Suprapubic skin (tissue), 4 donors: Measurements from ENCODE around the gene ZER1. TPM values are rescaled to one million over a fixed set of nuclear protein-coding genes. Genes with fewer than 3 reads are reported as not detected.
A peak's percentile ranks its signal among the peaks of the same experiment; 100 is the strongest.

ENCODE experiments used
- DNase-seq, 2 donors: peaks; one replicate each; pipeline ENCODE4 v3.0.0-alpha.2; 2019; ENCODE audit warnings: low spot score in 2 of 2
- H3K27ac ChIP-seq: fragments of 200-600 bp; sonication (generic); one replicate; pipeline ENCODE4 v1.5.1; 2019
- H3K27me3 ChIP-seq: fragments of 200-600 bp; sonication (generic); one replicate; pipeline ENCODE4 v1.5.1; 2019
- H3K36me3 ChIP-seq: fragments of 200-600 bp; sonication (generic); one replicate; pipeline ENCODE4 v1.5.1; 2019
- H3K4me1 ChIP-seq: fragments of 200-600 bp; sonication (generic); one replicate; pipeline ENCODE4 v1.5.1; 2019
- H3K4me3 ChIP-seq: fragments of 200-600 bp; sonication (generic); one replicate; pipeline ENCODE4 v1.5.1; 2019; ENCODE audit warnings: mild to moderate bottlenecking
- H3K9me3 ChIP-seq: fragments of 200-600 bp; sonication (generic); one replicate; pipeline ENCODE4 v1.5.1; 2019
- EP300 ChIP-seq: sonication (generic); formaldehyde crosslinking; IDR thresholded peaks from one replicate; pipeline ENCODE4 v1.6.1; 2017; ENCODE audit warnings: antibody characterized with exemption
- POLR2A ChIP-seq, 2 donors: fragments of 450-650 bp; IDR thresholded peaks; one replicate each; pipeline ENCODE4 v1.6.1; 2017; ENCODE audit warnings: antibody characterized with exemption in 2 of 2, mild to moderate bottlenecking in 2 of 2, moderate library complexity in 2 of 2
- POLR2AphosphoS5 ChIP-seq, 3 donors: sonication (generic); formaldehyde crosslinking; IDR thresholded peaks; one replicate each; pipeline ENCODE4 v1.6.1; 2017; ENCODE audit warnings: antibody characterized with exemption in 3 of 3
- WGBS: methylation state at CpG from one replicate; pipeline ENCODE4 v1.1.5; 2018; 5-methylcytosine and 5-hydroxymethylcytosine counted together
- total RNA-seq, 4 donors: library from RNA; depleted of rRNA; stranded (reverse); fragments of >200 nt; gene quantifications; one replicate each; pipeline ENCODE4 v1.1.0, GENCODE V29; 2016
- TF ChIP-seq, protein P1 (sequence below), 2 donors: fragments of 200-600 bp in 1 of 2; fragments of 450-650 bp in 1 of 2; sonication (generic) in 1 of 2; IDR thresholded peaks; one replicate each; pipeline ENCODE4 v1.5.1; 2016 to 2019; ENCODE audit warnings: antibody characterized with exemption in 2 of 2, mild to moderate bottlenecking in 1 of 2, moderate library complexity in 1 of 2

The ZER1 gene
- total RNA-seq, 4 donors from 2014 or later: 53.7 to 75.3 (median 67.7) TPM

DNA sequence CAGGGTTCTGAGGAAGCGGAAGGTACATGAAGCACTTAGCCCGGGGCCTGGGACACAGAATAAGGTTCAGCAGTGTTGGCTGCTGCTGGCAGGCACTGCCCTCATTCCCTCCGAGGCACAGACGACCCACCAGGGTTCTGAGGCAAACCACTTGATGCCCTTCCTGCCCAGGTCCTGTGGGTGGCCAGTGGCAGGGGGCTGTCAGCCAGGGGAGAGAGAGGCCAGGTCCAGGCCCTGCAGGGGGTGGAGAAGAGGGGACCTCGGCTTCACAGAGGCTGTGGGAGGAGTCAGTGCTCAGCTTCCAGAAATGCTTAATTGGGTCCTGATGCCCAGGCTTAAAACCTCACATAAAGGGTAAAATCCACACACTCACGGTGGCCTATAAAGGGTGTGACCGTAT is 43.4 kb downstream of the ZER1 start:
- no peak overlapping the region for H3K27ac ChIP-seq
- DNase-seq: no peak

DNA sequence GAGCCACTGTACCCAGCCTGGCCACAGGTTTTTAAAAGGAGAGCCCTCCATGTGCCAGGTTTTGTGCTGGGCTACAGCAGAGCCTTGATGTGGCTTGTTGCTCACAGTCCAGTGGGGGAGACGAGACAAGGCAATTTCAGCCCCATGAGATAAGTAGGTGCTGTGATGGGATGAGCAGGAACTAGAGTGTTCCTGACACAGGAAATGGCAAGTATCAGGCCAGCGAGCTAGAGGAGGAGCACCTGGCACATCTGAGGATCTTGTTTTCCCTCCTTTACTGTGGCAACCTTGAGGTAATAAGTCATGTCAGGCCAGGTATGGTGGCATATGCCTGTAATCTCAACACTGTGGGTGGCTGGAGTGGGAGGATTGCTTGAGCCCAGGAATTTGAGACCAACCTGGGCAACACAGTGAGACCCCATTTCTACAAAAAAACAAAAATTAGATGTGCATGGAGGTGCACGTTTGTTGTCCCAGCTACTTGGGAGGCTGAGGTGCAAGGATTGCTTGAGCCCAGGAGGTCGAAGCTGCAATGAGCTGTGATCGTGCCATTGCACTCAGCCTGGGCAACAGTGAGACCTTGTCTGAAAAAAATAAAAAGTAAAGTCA is 44.0 kb downstream of the ZER1 start:
- DNase-seq: no peak
- no peak overlapping the region for H3K27ac ChIP-seq
- no peaks in the 10 kb centered on the region for H3K27me3 ChIP-seq
- TF ChIP-seq, protein P1, sequence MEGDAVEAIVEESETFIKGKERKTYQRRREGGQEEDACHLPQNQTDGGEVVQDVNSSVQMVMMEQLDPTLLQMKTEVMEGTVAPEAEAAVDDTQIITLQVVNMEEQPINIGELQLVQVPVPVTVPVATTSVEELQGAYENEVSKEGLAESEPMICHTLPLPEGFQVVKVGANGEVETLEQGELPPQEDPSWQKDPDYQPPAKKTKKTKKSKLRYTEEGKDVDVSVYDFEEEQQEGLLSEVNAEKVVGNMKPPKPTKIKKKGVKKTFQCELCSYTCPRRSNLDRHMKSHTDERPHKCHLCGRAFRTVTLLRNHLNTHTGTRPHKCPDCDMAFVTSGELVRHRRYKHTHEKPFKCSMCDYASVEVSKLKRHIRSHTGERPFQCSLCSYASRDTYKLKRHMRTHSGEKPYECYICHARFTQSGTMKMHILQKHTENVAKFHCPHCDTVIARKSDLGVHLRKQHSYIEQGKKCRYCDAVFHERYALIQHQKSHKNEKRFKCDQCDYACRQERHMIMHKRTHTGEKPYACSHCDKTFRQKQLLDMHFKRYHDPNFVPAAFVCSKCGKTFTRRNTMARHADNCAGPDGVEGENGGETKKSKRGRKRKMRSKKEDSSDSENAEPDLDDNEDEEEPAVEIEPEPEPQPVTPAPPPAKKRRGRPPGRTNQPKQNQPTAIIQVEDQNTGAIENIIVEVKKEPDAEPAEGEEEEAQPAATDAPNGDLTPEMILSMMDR (IDR thresholded peaks at IDR 0.05): no peak
- TF ChIP-seq POLR2A (IDR thresholded peaks at IDR 0.05) (no peak), POLR2AphosphoS5 (IDR thresholded peaks at IDR 0.05) (no peak), EP300 (no peak)
- 85% methylated on average over 5 of the region's 5 CpGs for WGBS
- H3K36me3 ChIP-seq: peaks cover 30% of the 10 kb centered on the region
- no peaks in the 10 kb centered on the region for H3K9me3 ChIP-seq
- H3K4me1 ChIP-seq: peaks cover 19% of the 10 kb centered on the region
- no peak overlapping the region for H3K4me3 ChIP-seq

More for the DNA sequence above, 43.4 kb downstream of the ZER1 start:
- H3K36me3 ChIP-seq: peaks cover 35% of the 10 kb centered on the region
- no peaks in the 10 kb centered on the region for H3K27me3 ChIP-seq
- H3K4me3 ChIP-seq: no peak overlapping the region
- WGBS: 55% methylated on average over 7 of the region's 7 CpGs
- peaks cover 14% of the 10 kb centered on the region for H3K4me1 ChIP-seq
- no peak for TF ChIP-seq POLR2A (IDR thresholded peaks at IDR 0.05)
- TF ChIP-seq, protein P1 (IDR thresholded peaks at IDR 0.05): no peak
- TF ChIP-seq POLR2AphosphoS5 (IDR thresholded peaks at IDR 0.05): no peak
- no peak for TF ChIP-seq EP300
- no peaks in the 10 kb centered on the region for H3K9me3 ChIP-seq

DNA sequence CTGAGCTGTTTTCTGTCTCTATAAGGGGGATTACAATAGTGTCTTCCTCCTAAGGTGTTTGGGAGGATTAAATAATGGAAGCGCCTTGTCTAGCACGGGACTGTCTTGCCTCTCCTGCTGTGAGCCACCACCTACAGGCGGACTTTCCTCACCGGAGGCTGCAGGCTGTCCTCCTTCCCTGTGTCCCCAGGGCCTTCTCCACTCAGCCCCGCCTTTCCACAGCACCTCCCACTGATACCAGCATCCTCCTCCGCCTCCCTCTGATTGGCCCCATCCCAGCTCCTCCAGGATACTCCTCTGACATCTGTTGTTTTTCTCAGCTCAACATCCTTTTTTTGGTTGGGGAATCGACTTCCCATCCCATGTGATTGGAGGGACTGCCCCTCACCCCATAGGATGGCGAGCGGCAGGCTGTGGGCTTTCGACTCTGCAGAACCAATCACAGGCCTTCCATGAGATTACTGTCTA is 46.9 kb downstream of the ZER1 start:
- no peaks in the 10 kb centered on the region for H3K9me3 ChIP-seq
- H3K27me3 ChIP-seq: no peaks in the 10 kb centered on the region
- peak overlapping the region; percentile 66 for H3K27ac ChIP-seq
- peak overlapping the region; percentile 72 for H3K4me3 ChIP-seq
- H3K4me1 ChIP-seq: peaks cover 25% of the 10 kb centered on the region
- H3K36me3 ChIP-seq: peaks cover 21% of the 10 kb centered on the region
- peak in 1 of 2 donors; percentile 88 for DNase-seq
- no peak for TF ChIP-seq EP300
- TF ChIP-seq POLR2A (IDR thresholded peaks at IDR 0.05): no peak
- TF ChIP-seq POLR2AphosphoS5 (IDR thresholded peaks at IDR 0.05): no peak
- TF ChIP-seq, protein P1 (IDR thresholded peaks at IDR 0.05): no peak
- 17% methylated on average over 10 of the region's 10 CpGs for WGBS

DNA sequence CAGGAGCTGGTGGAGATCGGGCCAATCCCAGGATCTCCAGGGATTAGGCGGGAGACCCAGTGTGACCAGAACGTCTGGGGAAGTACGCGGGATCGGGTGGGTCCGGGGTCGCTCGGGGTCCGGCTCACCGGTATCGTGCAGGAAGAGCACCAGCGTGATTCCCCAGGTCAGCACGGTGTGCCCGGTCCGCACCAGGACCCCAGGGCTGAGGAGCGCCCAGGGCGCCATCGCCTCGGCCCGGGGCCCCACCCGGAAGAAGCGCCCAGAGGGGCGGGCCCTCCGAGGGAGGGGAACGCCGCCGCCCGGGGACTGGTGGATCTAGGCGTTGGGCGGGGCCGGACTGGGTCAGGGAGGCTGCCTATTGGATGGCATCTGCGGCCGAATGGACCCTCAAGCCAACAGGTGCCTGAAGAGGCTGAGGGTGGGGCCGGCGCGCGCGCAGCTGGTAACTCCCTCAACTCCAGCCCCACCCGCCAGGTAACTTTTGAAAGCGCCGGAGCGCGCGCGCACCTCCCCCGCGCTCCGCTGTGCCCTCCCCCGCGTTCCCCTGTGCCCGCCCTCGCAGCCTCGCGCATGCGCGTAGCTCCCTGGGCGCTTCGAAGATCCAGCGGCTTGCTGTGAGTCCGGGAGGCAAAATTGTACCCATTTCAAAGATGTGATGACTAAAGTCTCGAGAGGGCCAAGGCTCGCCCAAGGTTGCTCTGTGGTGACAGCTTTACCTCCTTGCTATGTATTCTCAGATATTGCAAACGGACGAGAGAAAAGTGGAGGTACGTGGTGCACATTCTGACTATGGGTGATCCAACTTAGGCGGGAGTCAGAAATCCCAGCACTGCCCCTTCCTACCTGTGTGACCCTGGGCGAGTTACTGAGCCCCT is 47.6 kb downstream of the ZER1 start, which contains the start of gene ZDHHC12:
Gene ZDHHC12, minus strand, starts transcription at position 262 of the 878 bp plus-strand sequence. Its CDS starts 34 bp downstream, at position 228.
- H3K27ac ChIP-seq: peak within 1 kb of the TSS; percentile 66
- TF ChIP-seq POLR2A (IDR thresholded peaks at IDR 0.05): peak in 1 of 2 donors; percentile 57
- no peak for TF ChIP-seq EP300
- TF ChIP-seq, protein P1 (IDR thresholded peaks at IDR 0.05): no peak
- TF ChIP-seq POLR2AphosphoS5 (IDR thresholded peaks at IDR 0.05): peak; percentile 11 to 68 (median 15)
- DNase-seq: peak; percentile 97 to 99

More for the DNA sequence above, 47.6 kb downstream of the ZER1 start, which contains the start of gene ZDHHC12:
- Histone ChIP-seq H3K4me1 (peaks cover 32% of the 10 kb centered on the region), H3K36me3 (peaks cover 20% of the 10 kb centered on the region), H3K9me3 (no peaks in the 10 kb centered on the region), H3K27me3 (no peaks in the 10 kb centered on the region), H3K4me3 (peak within 1 kb of the TSS; percentile 72)
- WGBS: 2% methylated on average over 40 of the region's 68 CpGs
